OCI-LY7 (cell line): ENCODE results near the gene B4GALT6.

Experiments used
- EZH2phosphoT487 ChIP-seq: fragments of 200-600 bp; sonication (generic); IDR thresholded peaks from 2 replicates; pipeline ENCODE4 v1.6.1; 2018; ENCODE audit warnings: low read depth, borderline replicate concordance, mild to moderate bottlenecking, mixed run types, antibody characterized with exemption, low read length, moderate library complexity, mixed read lengths
- TF ChIP-seq, protein P1 (sequence below): fragments of 200-600 bp; sonication (generic); conservative IDR thresholded peaks from 2 replicates; pipeline ENCODE4 v1.5.1; 2014; ENCODE audit warnings: mild to moderate bottlenecking, antibody characterized with exemption, low read length, moderate library complexity, mixed read lengths

DNA sequence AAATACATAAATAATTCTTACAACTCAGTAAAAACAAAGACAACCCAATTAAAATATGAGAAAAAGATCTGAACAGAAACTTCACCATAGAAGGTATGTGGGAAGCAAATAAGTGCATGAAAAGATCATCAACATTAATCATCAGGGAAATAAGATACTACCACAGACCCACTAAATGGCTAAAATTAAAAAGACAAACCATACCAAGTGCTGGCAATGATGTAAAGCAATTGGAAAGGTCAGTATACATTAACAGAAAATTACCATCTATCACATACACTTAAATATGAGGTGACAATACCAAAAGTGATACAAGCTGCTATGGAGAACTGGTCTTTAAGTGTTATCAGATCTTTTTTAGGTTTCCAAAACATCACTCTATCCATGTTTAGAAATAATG is 48.0 kb downstream of the B4GALT6 start:
- TF ChIP-seq, protein P1, sequence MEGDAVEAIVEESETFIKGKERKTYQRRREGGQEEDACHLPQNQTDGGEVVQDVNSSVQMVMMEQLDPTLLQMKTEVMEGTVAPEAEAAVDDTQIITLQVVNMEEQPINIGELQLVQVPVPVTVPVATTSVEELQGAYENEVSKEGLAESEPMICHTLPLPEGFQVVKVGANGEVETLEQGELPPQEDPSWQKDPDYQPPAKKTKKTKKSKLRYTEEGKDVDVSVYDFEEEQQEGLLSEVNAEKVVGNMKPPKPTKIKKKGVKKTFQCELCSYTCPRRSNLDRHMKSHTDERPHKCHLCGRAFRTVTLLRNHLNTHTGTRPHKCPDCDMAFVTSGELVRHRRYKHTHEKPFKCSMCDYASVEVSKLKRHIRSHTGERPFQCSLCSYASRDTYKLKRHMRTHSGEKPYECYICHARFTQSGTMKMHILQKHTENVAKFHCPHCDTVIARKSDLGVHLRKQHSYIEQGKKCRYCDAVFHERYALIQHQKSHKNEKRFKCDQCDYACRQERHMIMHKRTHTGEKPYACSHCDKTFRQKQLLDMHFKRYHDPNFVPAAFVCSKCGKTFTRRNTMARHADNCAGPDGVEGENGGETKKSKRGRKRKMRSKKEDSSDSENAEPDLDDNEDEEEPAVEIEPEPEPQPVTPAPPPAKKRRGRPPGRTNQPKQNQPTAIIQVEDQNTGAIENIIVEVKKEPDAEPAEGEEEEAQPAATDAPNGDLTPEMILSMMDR: no peak
- TF ChIP-seq EZH2phosphoT487: no peak
